DND-41 (cell line): Measurements from ENCODE around the gene EIPR1.

Experiments
- ATAC-seq: fragments of 200-7000 bp; cut with Tn5 transposase; 3 replicates; pipeline ENCODE4 v1.9.1; 2021; ENCODE audit warnings: low read depth; ENCODE audit not compliant: insufficient read depth
- DNase-seq: peaks from one replicate; pipeline ENCODE4 v3.0.0-alpha.2; 2020
- H2AFZ ChIP-seq: 2 replicates; pipeline ENCODE4 v1.6.0; 2012; ENCODE audit warnings: low read depth, low read length
- H3K27ac ChIP-seq: 2 replicates; pipeline ENCODE4 v1.5.1; 2012; ENCODE audit warnings: low read length, inconsistent platforms
- H3K27me3 ChIP-seq: fragments of 200-600 bp; sonication (generic); 2 replicates; pipeline ENCODE4 v1.6.0; 2012; ENCODE audit warnings: low read length, mild to moderate bottlenecking, inconsistent platforms; ENCODE audit not compliant: insufficient read depth, poor library complexity
- H3K36me3 ChIP-seq: 2 replicates; pipeline ENCODE4 v1.5.1; 2012; ENCODE audit warnings: low read length, inconsistent platforms; ENCODE audit not compliant: insufficient read depth
- H3K4me1 ChIP-seq: 2 replicates; pipeline ENCODE4 v1.5.1; 2012; ENCODE audit warnings: mild to moderate bottlenecking, low read length; ENCODE audit not compliant: insufficient read depth
- H3K4me2 ChIP-seq: 2 replicates; pipeline ENCODE4 v1.6.0; 2012; ENCODE audit warnings: mild to moderate bottlenecking, moderate library complexity, low read length, inconsistent platforms; ENCODE audit not compliant: insufficient read depth
- H3K4me3 ChIP-seq, 2 experiments: fragments of 200-600 bp in 1 of 2; shearing (Covaris generic) in 1 of 2; 2 replicates each; pipeline ENCODE4 v1.5.1; 2012 to 2016; ENCODE audit warnings: inconsistent platforms in 2 of 2, low read length in 2 of 2, mild to moderate bottlenecking in 2 of 2, low read depth in 1 of 2, moderate library complexity in 1 of 2
- H3K79me2 ChIP-seq: 2 replicates; pipeline ENCODE4 v1.6.0; 2012; ENCODE audit warnings: low read length, inconsistent platforms; ENCODE audit not compliant: insufficient read depth
- H3K9ac ChIP-seq: 2 replicates; pipeline ENCODE4 v1.6.0; 2012; ENCODE audit warnings: low read depth, mild to moderate bottlenecking, inconsistent platforms, low read length, moderate library complexity
- H3K9me3 ChIP-seq: 2 replicates; pipeline ENCODE4 v1.5.1; 2012; ENCODE audit warnings: low read length, moderate library complexity, mild to moderate bottlenecking, inconsistent platforms; ENCODE audit not compliant: insufficient read depth, severe bottlenecking
- H4K20me1 ChIP-seq: 2 replicates; pipeline ENCODE4 v1.6.0; 2012; ENCODE audit warnings: low read length; ENCODE audit not compliant: insufficient read depth
- EZH2 ChIP-seq: IDR thresholded peaks from 3 replicates; pipeline ENCODE4 v1.6.1; 2012; ENCODE audit warnings: borderline replicate concordance, low read depth, mild to moderate bottlenecking, moderate library complexity, low read length, inconsistent platforms; ENCODE audit not compliant: severe bottlenecking
- TF ChIP-seq, protein P1 (sequence below): IDR thresholded peaks from 2 replicates; pipeline ENCODE4 v1.5.1; 2012; ENCODE audit warnings: borderline replicate concordance, low read length, moderate library complexity, mild to moderate bottlenecking; ENCODE audit not compliant: poor library complexity, severe bottlenecking; ENCODE audit errors: extremely low read depth

Gene EIPR1

DNA sequence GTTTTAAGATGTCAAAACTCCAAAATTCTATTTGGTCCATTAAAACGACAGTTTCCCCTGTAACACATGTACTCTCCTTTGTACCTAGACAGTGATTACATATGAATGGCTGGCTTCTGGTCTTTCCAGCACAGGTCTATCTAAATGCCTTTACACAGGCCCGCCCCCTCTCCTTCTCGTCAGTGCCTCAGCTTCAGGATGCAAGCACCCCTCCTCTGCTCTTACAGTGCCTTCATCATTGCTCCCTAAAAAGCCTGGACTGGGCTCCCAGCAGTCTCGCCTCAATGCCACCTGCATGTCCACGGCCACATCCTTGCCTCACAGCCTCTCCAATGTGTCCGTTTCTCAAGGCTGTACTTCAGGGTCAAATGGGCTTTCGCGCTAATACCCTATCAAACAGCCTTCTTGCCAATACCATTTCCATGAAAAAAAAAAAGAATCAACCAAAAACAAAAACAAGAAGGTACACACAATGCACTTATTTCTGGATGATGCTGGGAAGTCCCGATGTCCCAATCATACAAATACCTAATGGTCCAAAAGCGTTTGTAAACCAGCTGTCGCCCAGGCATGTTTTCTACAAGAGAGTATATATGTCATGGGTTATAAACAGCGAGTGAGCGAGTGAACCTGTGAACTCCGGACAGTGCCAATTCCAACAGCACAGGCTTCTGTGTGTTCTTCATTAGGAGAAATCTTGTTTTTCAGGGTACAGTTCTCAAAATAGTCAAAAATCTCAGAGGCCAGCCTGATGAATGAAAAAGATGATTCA, 77.2 kb downstream of the EIPR1 start:
- no peak overlapping the region for H3K4me2 ChIP-seq
- no peaks in the 10 kb centered on the region for H3K36me3 ChIP-seq
- peaks cover 8% of the 10 kb centered on the region for H3K4me1 ChIP-seq
- H3K9me3 ChIP-seq, result no peaks in the 10 kb centered on the region
- no peaks in the 10 kb centered on the region for H3K79me2 ChIP-seq
- no peaks in the 10 kb centered on the region for H4K20me1 ChIP-seq
- H3K27me3 ChIP-seq, result peaks cover 7% of the 10 kb centered on the region
- TF ChIP-seq, protein P1, sequence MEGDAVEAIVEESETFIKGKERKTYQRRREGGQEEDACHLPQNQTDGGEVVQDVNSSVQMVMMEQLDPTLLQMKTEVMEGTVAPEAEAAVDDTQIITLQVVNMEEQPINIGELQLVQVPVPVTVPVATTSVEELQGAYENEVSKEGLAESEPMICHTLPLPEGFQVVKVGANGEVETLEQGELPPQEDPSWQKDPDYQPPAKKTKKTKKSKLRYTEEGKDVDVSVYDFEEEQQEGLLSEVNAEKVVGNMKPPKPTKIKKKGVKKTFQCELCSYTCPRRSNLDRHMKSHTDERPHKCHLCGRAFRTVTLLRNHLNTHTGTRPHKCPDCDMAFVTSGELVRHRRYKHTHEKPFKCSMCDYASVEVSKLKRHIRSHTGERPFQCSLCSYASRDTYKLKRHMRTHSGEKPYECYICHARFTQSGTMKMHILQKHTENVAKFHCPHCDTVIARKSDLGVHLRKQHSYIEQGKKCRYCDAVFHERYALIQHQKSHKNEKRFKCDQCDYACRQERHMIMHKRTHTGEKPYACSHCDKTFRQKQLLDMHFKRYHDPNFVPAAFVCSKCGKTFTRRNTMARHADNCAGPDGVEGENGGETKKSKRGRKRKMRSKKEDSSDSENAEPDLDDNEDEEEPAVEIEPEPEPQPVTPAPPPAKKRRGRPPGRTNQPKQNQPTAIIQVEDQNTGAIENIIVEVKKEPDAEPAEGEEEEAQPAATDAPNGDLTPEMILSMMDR, result no peak
- TF ChIP-seq EZH2, result no peak
- ATAC-seq, result no peak
- DNase-seq, result no peak
- H3K9ac ChIP-seq, result no peak overlapping the region
- H3K27ac ChIP-seq, result no peak overlapping the region
- no peak overlapping the region for H3K4me3 ChIP-seq
- H2AFZ ChIP-seq, result no peak overlapping the region

DNA sequence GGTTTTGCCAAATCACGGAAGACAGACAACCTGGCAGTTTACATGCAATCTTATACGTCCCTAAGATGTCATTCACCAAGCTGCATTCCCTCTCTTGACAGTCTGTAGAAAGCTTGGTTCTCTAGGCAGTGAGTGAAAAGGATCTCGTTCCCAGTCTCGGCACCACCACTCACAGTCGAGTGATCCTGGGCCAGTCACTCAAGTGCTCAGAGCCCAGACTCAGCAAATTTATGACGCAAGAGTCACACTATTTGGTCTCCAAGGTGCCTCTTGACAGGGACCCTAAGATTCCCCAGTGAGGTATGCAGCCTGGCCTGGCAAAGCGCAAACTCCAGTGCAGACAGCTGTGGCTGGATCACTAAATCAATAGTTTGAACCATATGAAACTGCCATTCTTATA, 77.9 kb downstream of the EIPR1 start:
- H4K20me1 ChIP-seq, result no peaks in the 10 kb centered on the region
- H3K9ac ChIP-seq, result no peak overlapping the region
- H3K4me1 ChIP-seq, result peaks cover 8% of the 10 kb centered on the region
- peaks cover 7% of the 10 kb centered on the region for H3K27me3 ChIP-seq
- no peaks in the 10 kb centered on the region for H3K79me2 ChIP-seq
- H3K27ac ChIP-seq, result no peak overlapping the region
- ATAC-seq (no peak), DNase-seq (no peak)
- H3K36me3 ChIP-seq, result no peaks in the 10 kb centered on the region
- H2AFZ ChIP-seq, result no peak overlapping the region
- no peaks in the 10 kb centered on the region for H3K9me3 ChIP-seq
- TF ChIP-seq, protein P1, result no peak
- no peak for TF ChIP-seq EZH2
- H3K4me2 ChIP-seq, result no peak overlapping the region
- H3K4me3 ChIP-seq, result no peak overlapping the region

DNA sequence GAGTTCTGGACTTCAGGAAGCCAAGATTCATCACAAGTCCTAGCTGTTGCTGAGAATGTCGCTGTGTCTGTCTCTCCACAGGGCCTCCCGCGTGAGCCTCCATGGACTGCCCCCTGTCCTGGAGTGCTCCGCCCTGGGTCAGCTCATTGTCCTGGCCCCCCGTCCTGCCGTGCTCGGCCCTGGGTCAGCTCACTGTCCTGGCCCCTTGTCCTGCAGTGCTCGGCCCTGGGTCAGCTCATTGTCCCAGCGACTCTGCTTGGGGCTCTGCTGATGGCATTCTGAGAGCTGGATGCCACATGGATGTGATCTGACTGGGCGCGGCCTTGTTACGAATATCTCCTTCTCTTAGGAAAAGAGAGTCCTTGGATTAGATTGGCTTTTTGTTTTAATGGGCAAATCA, 78.5 kb downstream of the EIPR1 start:
- H3K9ac ChIP-seq, result no peak overlapping the region
- no peak overlapping the region for H3K4me3 ChIP-seq
- TF ChIP-seq EZH2, result no peak
- TF ChIP-seq, protein P1, result no peak
- DNase-seq (no peak), ATAC-seq (no peak)
- no peaks in the 10 kb centered on the region for H3K36me3 ChIP-seq
- no peaks in the 10 kb centered on the region for H3K9me3 ChIP-seq
- no peaks in the 10 kb centered on the region for H4K20me1 ChIP-seq
- no peak overlapping the region for H3K27ac ChIP-seq
- H3K27me3 ChIP-seq, result peaks cover 7% of the 10 kb centered on the region
- no peaks in the 10 kb centered on the region for H3K79me2 ChIP-seq
- H3K4me2 ChIP-seq, result no peak overlapping the region
- H3K4me1 ChIP-seq, result peaks cover 8% of the 10 kb centered on the region
- H2AFZ ChIP-seq, result no peak overlapping the region

DNA sequence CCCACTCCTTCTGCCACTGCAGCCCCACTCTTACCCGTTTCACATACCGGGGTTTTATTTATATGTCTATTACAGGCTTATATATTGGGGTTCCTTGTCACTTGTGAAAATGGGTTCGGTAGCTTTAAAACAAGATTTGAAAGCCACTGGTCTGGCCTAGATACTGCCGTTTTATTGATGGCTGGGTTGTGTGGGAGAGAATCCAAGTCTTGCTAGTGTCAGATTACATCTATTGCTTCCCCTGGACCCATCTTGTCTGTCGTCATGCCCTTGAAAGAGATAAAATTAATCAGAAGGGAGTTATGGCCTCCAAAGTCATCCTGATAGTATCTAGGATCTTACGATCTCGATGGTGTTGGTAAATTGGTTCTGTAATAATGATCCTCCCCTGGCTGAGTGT, 79.4 kb downstream of the EIPR1 start:
- H4K20me1 ChIP-seq, result no peaks in the 10 kb centered on the region
- H3K9ac ChIP-seq, result no peak overlapping the region
- H3K79me2 ChIP-seq, result no peaks in the 10 kb centered on the region
- TF ChIP-seq EZH2, result no peak
- TF ChIP-seq, protein P1, result no peak
- no peak overlapping the region for H2AFZ ChIP-seq
- H3K9me3 ChIP-seq, result no peaks in the 10 kb centered on the region
- H3K27ac ChIP-seq, result no peak overlapping the region
- ATAC-seq (no peak), DNase-seq (no peak)
- peaks cover 2% of the 10 kb centered on the region for H3K4me1 ChIP-seq
- H3K4me2 ChIP-seq, result no peak overlapping the region
- H3K27me3 ChIP-seq, result peaks cover 7% of the 10 kb centered on the region
- H3K4me3 ChIP-seq, result no peak overlapping the region
- H3K36me3 ChIP-seq, result no peaks in the 10 kb centered on the region
